ENCODE results near the gene SNED1. TPM values are rescaled to one million over a fixed set of nuclear protein-coding genes. Genes with fewer than 3 reads are reported as not detected.

Gene SNED1
- total RNA-seq, 4 donors from 2014 or later, result 9.0 to 18.4 (median 17.1) TPM

- peak; percentile 7 to 79 for DNase-seq (ENCODE audit: low spot score in 2 of 2)
Observed at GRCh38 chr2:241048149-241048948, 49.9 kb downstream of the SNED1 start.

GRCh38 chr2:241048949-241049343, 50.5 kb downstream of the SNED1 start:
- intact Hi-C loops (cut with DNase I; ENCODE audit: low total_unique reads), result no loop called here
- TF ChIP-seq CTCF (IDR thresholded peaks at IDR 0.05) (no peak), POLR2A (IDR thresholded peaks at IDR 0.05) (no peak)
- H3K4me3 ChIP-seq (ENCODE audit: low read depth, poor library complexity, severe bottlenecking), result no peak overlapping the region
- no peak for DNase-seq (ENCODE audit: low spot score in 2 of 2)
- WGBS, 2 donors, result 92 to 94% methylated on average over 10 to 11 of the region's 11 CpGs

More at GRCh38 chr2:241048149-241048948, 49.9 kb downstream of the SNED1 start:
- WGBS, 2 donors, result 90 to 93% methylated on average over 28 to 30 of the region's 30 CpGs
- intact Hi-C loops (cut with DNase I; ENCODE audit: low total_unique reads), result no loop called here
- TF ChIP-seq CTCF (IDR thresholded peaks at IDR 0.05) (no peak), POLR2A (IDR thresholded peaks at IDR 0.05) (no peak)
- H3K4me3 ChIP-seq (ENCODE audit: low read depth, poor library complexity, severe bottlenecking), result no peak overlapping the region

GRCh38 chr2:241049739-241050623, 51.6 kb downstream of the SNED1 start:
- intact Hi-C loops (cut with DNase I; ENCODE audit: low total_unique reads), result no loop called here
- 72 to 75% methylated on average over 36 to 38 of the region's 38 CpGs for WGBS, 2 donors
- peak; percentile 8 to 78 for DNase-seq (ENCODE audit: low spot score in 2 of 2)
- TF ChIP-seq CTCF (IDR thresholded peaks at IDR 0.05) (no peak), POLR2A (IDR thresholded peaks at IDR 0.05) (no peak)
- no peak overlapping the region for H3K4me3 ChIP-seq (ENCODE audit: low read depth, poor library complexity, severe bottlenecking)

- TF ChIP-seq POLR2A (IDR thresholded peaks at IDR 0.05), result no peak
- TF ChIP-seq CTCF (IDR thresholded peaks at IDR 0.05), result no peak
- peak; percentile 9 to 80 for DNase-seq (ENCODE audit: low spot score in 2 of 2)
- H3K4me3 ChIP-seq (ENCODE audit: low read depth, poor library complexity, severe bottlenecking), result no peak overlapping the region
- WGBS, 2 donors, result 91 to 94% methylated on average over 17 of the region's 18 CpGs
- intact Hi-C loops (cut with DNase I; ENCODE audit: low total_unique reads), result no loop called here
Observed at GRCh38 chr2:241050624-241051577, 52.5 kb downstream of the SNED1 start.

Measured in lower leg skin (tissue), 4 donors.